Adrenal gland (tissue), 5 donors: ENCODE results near the gene CDH5.

Source experiments
- POLR2A ChIP-seq, 2 donors: fragments of 450-650 bp; IDR thresholded peaks; one replicate each; pipeline ENCODE4 v1.6.1; 2017; ENCODE audit warnings: antibody characterized with exemption in 2 of 2, mild to moderate bottlenecking in 2 of 2, moderate library complexity in 1 of 2
- TF ChIP-seq, protein P1 (sequence below), 6 experiments: fragments of 450-650 bp in 4 of 6; fragments of 200-600 bp in 2 of 6; sonication (generic) in 1 of 6; IDR thresholded peaks; 1 replicate in 5 of 6; 2 replicates in 1 of 6; pipeline versions ENCODE4 v1.5.1 to v1.8.0; 2016 to 2021; ENCODE audit warnings: antibody characterized with exemption in 6 of 6, mild to moderate bottlenecking in 2 of 6, moderate library complexity in 1 of 6
- donor health status: DM: no; HTN: no; CAD: no.

DNA sequence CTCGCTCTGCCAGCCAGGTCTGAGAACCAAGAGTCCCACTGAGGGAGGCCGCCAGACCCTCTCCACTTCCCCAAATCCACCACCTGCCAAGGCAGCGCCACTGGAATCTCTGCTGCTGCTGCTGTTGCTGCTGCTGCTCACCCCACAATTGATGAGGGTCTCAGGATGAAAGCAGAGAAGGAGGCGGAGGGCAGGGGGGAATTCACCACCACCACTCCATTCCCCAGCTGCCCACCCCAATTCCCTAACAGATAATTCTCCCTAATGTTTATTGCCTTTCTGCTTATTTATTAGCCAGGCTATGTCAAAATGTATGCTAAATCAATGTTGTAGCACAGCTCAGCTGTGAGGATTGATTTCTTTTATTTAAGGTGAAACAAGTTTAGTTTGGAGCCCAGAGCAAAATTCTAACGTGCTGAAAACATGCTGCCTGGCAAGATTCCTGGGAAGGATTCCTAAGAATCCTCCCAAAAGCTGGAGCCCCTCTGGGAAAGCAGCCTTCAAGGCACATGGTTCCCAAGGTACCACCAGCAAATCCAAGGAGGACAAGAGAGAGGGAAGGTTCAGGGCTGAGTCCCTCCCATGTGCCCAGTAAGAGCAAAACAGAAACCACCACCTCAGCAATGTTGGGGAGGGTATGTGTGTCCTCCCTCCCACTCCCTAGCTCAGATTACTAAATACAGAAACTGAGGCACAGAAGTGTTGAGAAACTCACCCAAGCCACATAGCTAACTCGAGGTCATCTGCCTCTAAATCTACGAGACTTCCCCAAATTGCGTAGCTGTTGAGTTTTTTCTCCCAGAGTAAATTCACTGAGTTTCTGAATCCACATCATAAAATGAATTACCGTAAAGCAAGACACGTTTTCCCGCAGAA, 12.2 kb upstream of the CDH5 start:
- TF ChIP-seq, protein P1, sequence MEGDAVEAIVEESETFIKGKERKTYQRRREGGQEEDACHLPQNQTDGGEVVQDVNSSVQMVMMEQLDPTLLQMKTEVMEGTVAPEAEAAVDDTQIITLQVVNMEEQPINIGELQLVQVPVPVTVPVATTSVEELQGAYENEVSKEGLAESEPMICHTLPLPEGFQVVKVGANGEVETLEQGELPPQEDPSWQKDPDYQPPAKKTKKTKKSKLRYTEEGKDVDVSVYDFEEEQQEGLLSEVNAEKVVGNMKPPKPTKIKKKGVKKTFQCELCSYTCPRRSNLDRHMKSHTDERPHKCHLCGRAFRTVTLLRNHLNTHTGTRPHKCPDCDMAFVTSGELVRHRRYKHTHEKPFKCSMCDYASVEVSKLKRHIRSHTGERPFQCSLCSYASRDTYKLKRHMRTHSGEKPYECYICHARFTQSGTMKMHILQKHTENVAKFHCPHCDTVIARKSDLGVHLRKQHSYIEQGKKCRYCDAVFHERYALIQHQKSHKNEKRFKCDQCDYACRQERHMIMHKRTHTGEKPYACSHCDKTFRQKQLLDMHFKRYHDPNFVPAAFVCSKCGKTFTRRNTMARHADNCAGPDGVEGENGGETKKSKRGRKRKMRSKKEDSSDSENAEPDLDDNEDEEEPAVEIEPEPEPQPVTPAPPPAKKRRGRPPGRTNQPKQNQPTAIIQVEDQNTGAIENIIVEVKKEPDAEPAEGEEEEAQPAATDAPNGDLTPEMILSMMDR (IDR thresholded peaks at IDR 0.05), result no peak
- no peak for TF ChIP-seq POLR2A (IDR thresholded peaks at IDR 0.05)
